ENCODE results near the gene DPYD.

DPYD gene

GRCh38 chr1:97906567-97907241 is 14.1 kb downstream of the DPYD start:
- DNase-seq (ENCODE audit: low spot score), result peak; percentile 83

- DNase-seq (ENCODE audit: low spot score), result no peak
These were observed 15.5 kb downstream of the DPYD start for GRCh38 chr1:97905141-97905940.

- no peak for DNase-seq (ENCODE audit: low spot score)
These were observed 16.3 kb downstream of the DPYD start for GRCh38 chr1:97904534-97904933.

- no peak for DNase-seq (ENCODE audit: low spot score)
These were observed 17.2 kb downstream of the DPYD start for GRCh38 chr1:97903626-97904025.

GRCh38 chr1:97902067-97902466 is 18.8 kb downstream of the DPYD start:
- DNase-seq (ENCODE audit: low spot score), result no peak

GRCh38 chr1:97901017-97901658 is 19.7 kb downstream of the DPYD start:
- DNase-seq (ENCODE audit: low spot score), result peak; percentile 65

- DNase-seq (ENCODE audit: low spot score), result no peak
These were observed 21.9 kb downstream of the DPYD start for GRCh38 chr1:97898948-97899347.

GRCh38 chr1:97895278-97895677 is 25.6 kb downstream of the DPYD start:
- DNase-seq (ENCODE audit: low spot score), result no peak

- DNase-seq (ENCODE audit: low spot score), result no peak
These were observed 27.0 kb downstream of the DPYD start for GRCh38 chr1:97893844-97894243.

GRCh38 chr1:97886199-97886598 is 34.6 kb downstream of the DPYD start:
- no peak for DNase-seq (ENCODE audit: low spot score)

GRCh38 chr1:97883823-97884222 is 37.0 kb downstream of the DPYD start:
- no peak for DNase-seq (ENCODE audit: low spot score)

GRCh38 chr1:97877307-97877706 is 43.5 kb downstream of the DPYD start:
- no peak for DNase-seq (ENCODE audit: low spot score)

GRCh38 chr1:97875996-97876395 is 44.8 kb downstream of the DPYD start:
- no peak for DNase-seq (ENCODE audit: low spot score)

GRCh38 chr1:97870589-97870988 is 50.2 kb downstream of the DPYD start:
- no peak for DNase-seq (ENCODE audit: low spot score)

- no peak for DNase-seq (ENCODE audit: low spot score)
These were observed 51.4 kb downstream of the DPYD start for GRCh38 chr1:97869441-97869840.

- no peak for DNase-seq (ENCODE audit: low spot score)
These were observed 53.7 kb downstream of the DPYD start for GRCh38 chr1:97867127-97867526.

GRCh38 chr1:97864615-97865014 is 56.2 kb downstream of the DPYD start:
- no peak for DNase-seq (ENCODE audit: low spot score)

GRCh38 chr1:97853221-97853620 is 67.6 kb downstream of the DPYD start:
- DNase-seq (ENCODE audit: low spot score), result no peak

GRCh38 chr1:97849345-97850340 is 71.2 kb downstream of the DPYD start:
- peak; percentile 65 for DNase-seq (ENCODE audit: low spot score)

GRCh38 chr1:97845805-97846204 is 75.0 kb downstream of the DPYD start:
- no peak for DNase-seq (ENCODE audit: low spot score)

GRCh38 chr1:97844552-97845089 is 76.2 kb downstream of the DPYD start:
- DNase-seq (ENCODE audit: low spot score), result no peak

- DNase-seq (ENCODE audit: low spot score), result no peak
These were observed 79.5 kb downstream of the DPYD start for GRCh38 chr1:97841338-97841737.

Measured in kidney capillary endothelial cell (primary cell).